Pulmonary artery endothelial cell (primary cell): ENCODE measurements around the gene NTSR1. TPM values are rescaled to one million over a fixed set of nuclear protein-coding genes. Genes with fewer than 3 reads are reported as not detected.
A peak's percentile ranks its signal among the peaks of the same experiment; 100 is the strongest.

Experiments used
- DNase-seq: peaks from one replicate; pipeline ENCODE4 v3.0.0-alpha.2; 2011; ENCODE audit warnings: low read depth, low spot score
- total RNA-seq: library from RNA; depleted of rRNA; stranded (reverse); fragments of >200 nt; gene quantifications from 2 replicates; pipeline ENCODE4 v1.2.3, GENCODE V29; 2014

NTSR1 gene
- total RNA-seq, 1 donor from 2014 or later: 2.2 TPM

DNA sequence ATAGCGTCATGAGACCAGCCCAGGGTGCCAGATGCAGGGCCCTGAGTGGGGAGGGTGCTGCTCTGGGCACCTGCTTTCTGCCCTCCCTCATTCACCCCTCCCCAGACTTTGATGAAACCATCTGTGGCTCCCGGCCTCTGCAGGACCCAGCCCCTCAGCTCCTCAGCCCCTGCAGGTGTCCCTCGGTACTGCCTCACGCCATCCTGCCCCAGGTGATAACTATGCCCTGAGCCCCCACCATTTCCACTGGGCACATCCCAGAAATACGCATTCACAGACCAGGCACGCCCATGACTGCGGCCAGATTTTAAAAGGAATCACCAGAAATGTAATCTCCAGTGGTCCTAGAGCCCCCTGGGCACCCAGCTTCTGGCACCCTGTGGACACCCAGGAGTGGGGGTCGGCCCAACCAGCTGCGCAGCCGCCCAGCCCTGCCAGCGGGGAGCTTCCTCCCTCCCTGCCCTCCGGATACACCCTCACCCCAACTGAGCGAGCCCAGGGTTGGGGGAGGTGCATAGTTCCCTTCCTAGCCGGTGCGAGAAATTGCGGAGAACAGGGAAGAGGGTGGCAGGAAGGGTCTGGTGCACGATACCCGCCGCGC is 615 bp upstream of the NTSR1 start:
- DNase-seq: no peak

GRCh38 chr20:62709537-62709905 is 885 bp downstream of the NTSR1 start:
- DNase-seq: no peak

GRCh38 chr20:62710221-62710885 is 1.7 kb downstream of the NTSR1 start:
- DNase-seq: no peak

- DNase-seq: no peak
Observed at GRCh38 chr20:62710886-62711702, 2.5 kb downstream of the NTSR1 start.

DNA sequence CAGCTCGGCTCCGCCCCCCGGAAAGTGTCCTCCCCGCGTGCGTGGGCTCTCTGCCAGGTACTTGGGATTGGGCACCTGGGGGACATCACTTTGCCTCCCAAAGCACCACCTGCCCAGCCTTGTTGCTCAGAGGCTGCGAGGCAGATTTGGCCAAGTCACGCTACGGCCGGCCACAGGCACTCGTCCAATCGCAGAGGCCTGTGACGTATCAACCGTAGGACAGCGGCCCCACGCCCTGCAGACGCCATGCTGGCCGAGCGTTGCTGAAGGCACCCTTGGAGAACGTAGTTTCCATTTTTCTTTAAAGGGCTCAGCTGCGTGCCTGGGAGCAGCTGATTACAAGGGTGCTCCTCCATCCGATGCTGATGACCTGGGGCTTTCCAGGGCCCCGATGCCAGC is 3.1 kb downstream of the NTSR1 start:
- DNase-seq: no peak

GRCh38 chr20:62712606-62713005 is 4.0 kb downstream of the NTSR1 start:
- DNase-seq: no peak

GRCh38 chr20:62714006-62714405 is 5.4 kb downstream of the NTSR1 start:
- DNase-seq: no peak

DNA sequence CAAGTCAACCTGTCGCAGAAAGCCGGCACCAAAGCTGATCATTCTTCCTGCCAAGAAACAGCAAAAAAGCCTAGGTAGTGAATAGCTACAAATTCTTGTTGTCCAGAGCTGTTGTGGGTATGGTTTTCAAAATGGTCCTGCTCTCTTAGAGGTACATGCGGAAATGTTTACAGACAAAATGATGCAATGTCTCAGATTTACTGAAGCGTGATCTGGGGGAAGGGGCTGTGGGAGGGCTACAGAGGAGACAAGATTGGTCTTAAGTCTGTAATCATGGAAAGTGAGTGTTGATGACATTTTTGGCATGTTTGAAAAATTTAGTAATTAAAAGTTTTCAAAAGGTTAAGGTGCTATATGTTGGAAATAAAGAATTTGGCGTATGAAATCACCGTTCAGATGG is 6.2 kb downstream of the NTSR1 start:
- no peak for DNase-seq

DNA sequence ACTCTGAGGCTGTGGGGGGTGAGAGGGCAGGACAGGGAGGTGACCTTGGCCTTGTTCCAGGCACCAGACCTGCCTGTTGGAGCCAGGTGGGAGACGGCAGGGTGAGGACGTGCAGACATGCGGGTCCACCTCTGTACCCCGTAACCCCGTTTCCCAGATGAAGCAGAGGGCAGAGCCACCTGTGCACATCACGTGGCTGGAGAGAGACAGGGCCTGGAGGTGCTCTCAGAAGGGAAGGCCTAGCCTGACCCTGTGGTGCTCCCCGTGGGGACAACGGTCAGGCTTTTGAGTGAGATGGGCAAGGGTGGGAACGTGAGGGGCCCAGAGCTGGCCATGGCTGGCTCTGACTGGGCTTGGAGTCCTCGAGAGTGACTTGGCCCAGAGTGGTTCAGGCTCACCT is 6.6 kb downstream of the NTSR1 start:
- no peak for DNase-seq

DNA sequence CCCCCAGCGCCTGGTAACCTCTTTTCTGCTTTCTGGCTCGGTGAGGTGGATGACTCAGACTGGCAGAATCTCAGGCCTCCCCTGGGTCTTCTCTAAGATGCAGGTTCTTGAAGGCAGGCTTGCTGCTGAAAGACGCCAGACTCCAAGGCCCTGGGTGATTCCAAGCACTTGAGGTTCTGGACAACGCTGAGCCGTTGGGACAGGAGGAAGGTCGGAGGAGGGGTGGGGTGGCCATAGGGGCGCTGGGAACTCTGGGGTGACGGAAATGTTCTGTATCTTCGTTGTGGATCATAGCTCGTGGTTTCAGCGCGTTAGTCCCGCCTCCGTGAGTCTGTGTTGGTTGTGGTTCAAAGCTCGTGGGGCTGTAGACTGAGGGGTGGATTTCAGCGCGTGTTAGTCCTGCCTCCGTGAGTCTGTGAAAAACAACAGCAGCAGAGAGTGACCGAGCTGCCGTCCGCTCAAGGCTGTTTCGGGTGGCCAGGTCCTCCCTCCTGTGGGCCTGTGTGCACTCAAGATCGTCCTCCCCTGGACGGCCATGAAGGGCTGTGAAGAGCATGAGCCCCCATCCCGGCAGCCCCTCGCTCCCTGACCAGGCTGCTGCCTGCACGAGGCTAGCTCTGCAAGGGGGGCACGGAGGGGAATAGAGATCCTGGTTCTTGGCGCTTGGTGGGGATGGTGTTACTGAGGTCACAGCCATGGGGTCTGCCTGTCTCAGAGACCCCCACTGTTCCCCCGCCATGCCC is 7.7 kb downstream of the NTSR1 start:
- DNase-seq: no peak

DNA sequence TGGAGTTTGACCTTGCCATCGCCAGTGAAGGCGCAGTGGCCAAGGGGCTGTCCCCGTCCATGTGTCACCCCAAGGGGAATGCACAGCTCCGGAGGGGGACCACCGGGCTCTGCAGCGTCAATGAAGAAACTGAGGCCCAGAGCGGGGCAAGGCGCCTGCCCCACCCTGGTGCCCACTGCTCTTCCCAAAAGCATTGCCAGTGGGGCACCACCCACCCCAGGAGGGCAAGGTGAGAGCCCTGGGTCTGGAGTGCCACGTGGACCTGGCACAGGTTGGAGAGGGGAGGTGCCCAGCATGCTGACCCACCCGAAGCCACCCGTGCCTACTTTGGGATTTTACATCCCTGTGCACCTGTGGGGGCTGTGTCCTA is 8.3 kb downstream of the NTSR1 start:
- DNase-seq: no peak

- no peak for DNase-seq
Observed at GRCh38 chr20:62717933-62718332, 9.3 kb downstream of the NTSR1 start.

GRCh38 chr20:62718546-62718945 is 9.9 kb downstream of the NTSR1 start:
- DNase-seq: no peak

DNA sequence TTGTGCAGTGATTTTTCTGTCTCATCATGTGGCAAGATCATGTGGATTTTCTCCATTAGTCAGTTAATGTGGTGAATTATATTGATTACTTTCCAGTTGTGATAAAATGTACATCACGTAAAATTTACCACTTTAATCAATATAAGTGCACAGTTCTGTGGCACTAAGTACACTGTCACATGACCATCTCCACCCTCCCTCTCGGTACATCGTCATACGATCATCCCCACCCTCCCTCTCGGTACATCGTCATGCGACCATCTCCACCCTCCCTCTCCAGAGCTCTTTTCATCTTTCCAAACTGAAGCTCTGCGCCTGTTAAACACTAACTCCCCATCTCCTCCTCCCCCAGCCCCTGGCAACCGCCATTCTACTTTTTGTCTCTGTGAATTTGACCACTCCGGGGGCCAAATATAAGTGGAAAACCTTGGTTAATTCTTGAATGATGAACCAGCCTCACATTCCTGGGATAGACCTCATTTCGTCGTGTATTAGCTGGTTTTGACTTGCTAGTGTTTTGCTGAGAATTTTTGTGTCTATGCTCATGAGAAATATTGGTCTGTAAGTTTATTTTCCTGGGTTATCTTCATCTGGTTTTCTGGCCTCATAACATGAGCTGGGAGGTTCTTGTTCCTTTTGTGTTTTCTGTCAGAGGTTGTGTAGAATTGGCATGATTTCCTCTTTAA is 10.8 kb downstream of the NTSR1 start:
- DNase-seq: no peak

GRCh38 chr20:62721511-62722370 is 13.1 kb downstream of the NTSR1 start:
- DNase-seq: no peak

DNA sequence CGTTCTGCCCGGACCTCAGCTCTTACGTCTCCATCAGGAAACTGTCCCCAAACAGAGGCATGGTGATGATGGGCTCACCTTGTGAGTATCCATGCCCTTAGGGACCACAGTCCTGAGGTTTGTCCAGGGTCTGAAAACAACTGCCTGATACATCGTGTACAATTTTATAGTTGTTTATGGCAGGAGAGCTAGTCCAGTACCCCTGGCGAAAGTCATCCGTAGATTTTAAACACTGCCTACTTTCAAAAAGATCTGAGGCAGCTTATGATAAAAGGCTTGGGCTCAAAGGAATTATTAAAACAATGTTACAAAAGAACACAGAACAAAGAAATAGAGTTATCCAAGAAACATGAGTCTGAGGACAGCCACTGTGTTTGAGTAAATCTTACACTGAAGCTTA is 14.0 kb downstream of the NTSR1 start:
- DNase-seq: no peak

DNA sequence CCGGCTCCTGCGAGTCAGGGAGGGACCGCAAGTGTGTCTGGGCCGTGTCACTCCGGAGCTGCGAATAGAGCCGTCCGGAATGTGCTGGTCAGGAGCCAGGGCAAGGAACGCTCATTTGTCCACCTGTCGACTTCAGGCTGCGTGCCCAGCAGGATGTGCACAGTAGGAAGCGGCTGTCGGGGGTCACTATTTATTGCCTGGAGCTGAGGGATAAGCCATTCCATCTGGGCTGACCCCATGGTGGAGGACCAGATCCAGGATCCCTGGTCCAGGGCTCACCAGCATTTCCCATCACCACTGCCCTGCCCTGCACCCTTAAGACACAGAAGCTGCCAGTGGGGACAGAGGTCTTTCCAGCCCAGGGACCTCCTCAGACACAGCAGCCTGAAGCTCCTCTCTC is 14.7 kb downstream of the NTSR1 start:
- DNase-seq: peak; percentile 40

DNA sequence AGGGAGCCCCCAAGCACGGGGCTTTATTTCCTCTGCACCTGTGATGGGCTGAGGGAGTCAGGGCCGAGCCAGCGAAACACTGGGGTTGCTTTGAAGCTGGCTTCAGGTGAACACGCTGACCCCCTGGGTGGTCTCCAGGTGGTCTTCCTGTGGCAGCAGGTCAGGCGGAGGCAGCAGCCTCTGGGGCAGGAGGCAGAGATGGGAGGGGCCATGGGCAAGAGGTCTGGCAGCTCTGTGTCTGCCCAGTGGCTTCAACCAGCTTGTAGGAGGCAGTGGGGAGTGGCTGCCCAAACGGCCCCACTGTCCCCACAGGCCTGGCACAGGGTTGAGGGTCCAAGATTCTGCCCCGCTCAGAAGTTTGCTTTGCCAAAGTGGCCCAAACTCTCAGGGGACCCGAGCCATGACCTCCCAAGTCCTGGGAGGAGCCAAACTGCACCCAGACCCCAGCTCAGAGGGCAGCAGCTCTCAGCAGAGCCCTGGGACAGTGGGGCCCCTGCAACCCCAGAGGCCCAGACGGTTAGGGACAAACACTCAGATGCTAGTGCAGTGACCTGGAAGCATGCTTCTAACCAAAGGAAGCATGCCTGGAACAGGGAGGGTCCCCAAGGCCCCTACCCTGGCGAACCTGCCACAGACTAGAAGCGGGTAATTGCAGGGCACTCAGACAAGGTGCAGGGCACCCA is 15.3 kb downstream of the NTSR1 start:
- no peak for DNase-seq

DNA sequence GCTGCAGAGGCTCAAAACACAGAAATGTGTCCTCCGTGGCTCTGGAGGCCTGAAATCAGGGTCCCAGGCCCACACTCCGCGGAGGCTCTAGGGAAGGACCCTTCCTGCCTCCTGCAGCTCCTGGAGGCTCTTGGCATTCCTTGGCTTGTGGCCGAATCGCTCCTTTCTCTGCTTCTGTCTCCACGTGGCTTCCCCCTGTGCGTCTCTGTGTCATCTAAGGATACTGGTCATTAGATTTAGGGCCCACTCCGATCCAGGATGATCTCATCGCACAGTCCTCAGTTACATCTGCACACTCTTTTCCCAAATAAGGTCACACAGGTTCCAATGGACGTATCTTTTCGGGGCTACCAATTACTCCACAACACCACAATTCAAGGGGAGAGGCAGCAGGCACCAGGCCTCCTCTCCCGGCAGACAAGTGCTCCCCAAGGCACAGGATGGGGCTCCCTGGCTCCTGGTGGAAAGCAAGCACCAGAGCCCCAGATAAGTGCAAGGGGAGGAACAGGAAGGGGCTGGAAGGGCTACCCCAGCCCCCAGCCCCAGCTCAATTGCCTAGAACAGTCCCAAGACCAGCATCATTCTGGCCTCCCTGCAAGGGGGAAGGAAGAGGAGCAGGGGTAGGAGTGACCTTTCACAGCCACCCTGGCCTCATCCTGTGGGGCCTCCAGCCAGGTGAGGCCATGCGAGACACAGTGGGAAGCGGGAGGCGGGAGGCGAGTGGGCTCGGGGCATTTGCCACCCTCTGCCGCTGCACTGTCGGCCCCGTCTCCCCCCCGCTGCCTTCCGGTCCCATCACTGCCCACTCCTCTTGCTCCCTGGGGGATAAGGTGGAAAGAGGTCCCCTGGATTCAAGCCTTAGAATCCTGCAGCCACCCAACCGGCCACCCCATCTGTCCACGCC is 16.3 kb downstream of the NTSR1 start:
- DNase-seq: no peak
